ENCODE data around the gene NET1.

The NET1 gene

DNA sequence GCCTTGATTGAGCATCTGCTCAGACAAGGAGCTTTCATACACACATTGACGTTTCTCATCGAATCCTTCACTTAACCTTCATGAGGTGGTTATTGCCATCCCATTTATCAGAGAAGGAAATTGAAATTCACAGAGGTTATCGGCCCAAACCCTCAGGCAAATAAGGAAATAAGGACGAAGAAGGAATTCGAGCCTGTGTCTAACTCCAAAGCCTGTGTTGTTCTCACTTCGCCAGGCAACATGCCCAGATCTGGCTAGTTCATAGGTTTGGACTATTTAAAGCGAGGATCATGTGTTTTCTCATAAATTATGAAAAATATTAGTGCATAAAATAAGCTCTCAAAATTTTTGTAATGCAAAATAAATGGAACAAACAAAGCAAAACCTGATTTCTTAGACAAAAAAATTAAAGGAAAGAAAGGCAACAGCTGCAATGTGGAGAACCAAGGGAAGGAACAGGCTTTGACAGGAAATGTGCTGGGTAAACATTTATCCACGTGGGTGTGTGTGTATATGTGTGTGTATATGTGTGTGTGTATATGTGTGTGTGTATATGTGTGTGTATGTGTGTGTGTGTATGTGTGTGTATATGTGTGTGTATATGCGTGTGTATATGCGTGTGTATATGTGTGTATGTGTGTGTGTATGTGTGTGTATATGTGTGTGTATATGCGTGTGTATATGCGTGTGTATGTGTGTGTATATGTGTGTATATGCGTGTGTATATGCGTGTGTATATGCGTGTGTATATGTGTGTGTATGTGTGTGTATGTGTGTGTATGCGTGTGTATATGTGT is 42.8 kb upstream of the NET1 start:
- H3K79me2 ChIP-seq: no peaks in the 10 kb centered on the region
- TF ChIP-seq, protein P1, sequence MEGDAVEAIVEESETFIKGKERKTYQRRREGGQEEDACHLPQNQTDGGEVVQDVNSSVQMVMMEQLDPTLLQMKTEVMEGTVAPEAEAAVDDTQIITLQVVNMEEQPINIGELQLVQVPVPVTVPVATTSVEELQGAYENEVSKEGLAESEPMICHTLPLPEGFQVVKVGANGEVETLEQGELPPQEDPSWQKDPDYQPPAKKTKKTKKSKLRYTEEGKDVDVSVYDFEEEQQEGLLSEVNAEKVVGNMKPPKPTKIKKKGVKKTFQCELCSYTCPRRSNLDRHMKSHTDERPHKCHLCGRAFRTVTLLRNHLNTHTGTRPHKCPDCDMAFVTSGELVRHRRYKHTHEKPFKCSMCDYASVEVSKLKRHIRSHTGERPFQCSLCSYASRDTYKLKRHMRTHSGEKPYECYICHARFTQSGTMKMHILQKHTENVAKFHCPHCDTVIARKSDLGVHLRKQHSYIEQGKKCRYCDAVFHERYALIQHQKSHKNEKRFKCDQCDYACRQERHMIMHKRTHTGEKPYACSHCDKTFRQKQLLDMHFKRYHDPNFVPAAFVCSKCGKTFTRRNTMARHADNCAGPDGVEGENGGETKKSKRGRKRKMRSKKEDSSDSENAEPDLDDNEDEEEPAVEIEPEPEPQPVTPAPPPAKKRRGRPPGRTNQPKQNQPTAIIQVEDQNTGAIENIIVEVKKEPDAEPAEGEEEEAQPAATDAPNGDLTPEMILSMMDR (IDR thresholded peaks at IDR 0.05): no peak
- H3K4me1 ChIP-seq: no peaks in the 10 kb centered on the region

DNA sequence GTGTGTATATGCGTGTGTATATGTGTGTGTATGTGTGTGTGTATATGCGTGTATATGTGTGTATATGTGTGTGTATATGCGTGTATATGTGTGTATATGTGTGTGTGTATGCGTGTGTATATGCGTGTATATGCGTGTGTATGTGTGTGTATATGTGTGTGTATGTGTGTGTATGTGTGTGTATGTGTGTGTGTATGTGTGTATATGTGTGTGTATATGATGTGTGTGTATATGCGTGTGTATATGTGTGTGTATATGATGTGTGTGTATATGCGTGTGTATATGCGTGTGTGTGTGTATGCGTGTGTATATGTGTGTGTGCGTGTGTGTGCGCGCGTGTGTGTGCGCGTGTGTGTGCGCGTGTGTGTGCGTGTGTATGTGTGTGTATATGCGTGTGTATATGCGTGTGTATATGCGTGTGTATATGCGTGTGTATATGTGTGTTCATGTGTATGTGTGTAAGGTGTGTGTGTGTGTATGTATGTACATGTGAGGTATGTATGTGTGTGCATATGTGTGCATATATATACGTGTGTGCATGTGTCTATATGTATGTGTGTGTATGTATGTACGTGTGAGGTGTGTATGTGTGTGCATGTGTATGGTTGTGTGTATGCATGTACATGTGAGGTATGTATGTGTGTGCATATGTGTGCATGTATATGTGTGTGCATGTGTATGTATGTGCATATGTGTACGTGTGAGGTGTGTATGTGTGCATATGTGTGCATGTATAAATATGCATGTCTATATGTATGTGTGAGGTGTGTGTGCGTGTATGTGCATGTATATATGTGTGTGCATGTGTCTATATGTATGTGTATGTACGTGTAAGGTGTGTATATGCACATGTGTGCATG is 41.6 kb upstream of the NET1 start:
- H3K4me1 ChIP-seq: no peaks in the 10 kb centered on the region
- H3K79me2 ChIP-seq: no peaks in the 10 kb centered on the region
- H3K27me3 ChIP-seq (ENCODE audit: control insufficient read depth, insufficient read depth, low read length): no peaks in the 10 kb centered on the region
- H3K4me2 ChIP-seq (ENCODE audit: low read length): no peak overlapping the region
- H3K9me3 ChIP-seq (ENCODE audit: control insufficient read depth, low read length): no peaks in the 10 kb centered on the region
- no peak overlapping the region for H3K27ac ChIP-seq
- H3K4me3 ChIP-seq (ENCODE audit: low read depth, low read length): no peak overlapping the region
- no peak overlapping the region for H2AFZ ChIP-seq
- no peaks in the 10 kb centered on the region for H3K36me3 ChIP-seq (ENCODE audit: control insufficient read depth, insufficient read depth, low read length)
- TF ChIP-seq, protein P1 (IDR thresholded peaks at IDR 0.05): no peak
- no peak overlapping the region for H3K9ac ChIP-seq

More for the DNA sequence above, 42.8 kb upstream of the NET1 start:
- Histone ChIP-seq H3K36me3 (ENCODE audit: control insufficient read depth, insufficient read depth, low read length) (no peaks in the 10 kb centered on the region), H3K27me3 (ENCODE audit: control insufficient read depth, insufficient read depth, low read length) (no peaks in the 10 kb centered on the region), H3K9ac (no peak overlapping the region), H2AFZ (no peak overlapping the region), H3K4me3 (ENCODE audit: low read depth, low read length) (no peak overlapping the region), H3K9me3 (ENCODE audit: control insufficient read depth, low read length) (no peaks in the 10 kb centered on the region), H3K4me2 (ENCODE audit: low read length) (no peak overlapping the region), H3K27ac (no peak overlapping the region)

DNA sequence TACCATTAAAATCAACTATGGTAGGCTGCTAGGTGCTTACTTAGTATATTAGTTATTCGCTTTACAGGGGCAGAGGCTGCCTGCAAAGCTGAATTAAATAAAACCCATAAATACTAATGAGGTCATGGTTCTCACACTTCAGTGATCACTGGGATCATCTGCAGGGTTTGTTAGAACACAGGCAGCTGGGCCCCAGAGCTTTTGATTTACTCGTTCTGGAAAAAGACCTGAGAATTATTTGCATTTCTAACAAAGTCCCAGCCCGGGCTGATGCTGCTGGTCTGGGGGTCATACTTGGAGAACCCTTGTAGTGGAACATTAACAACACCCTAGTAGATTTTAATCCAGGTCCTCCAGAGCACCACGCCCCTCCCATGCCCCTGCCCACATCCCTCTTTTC is 39.0 kb upstream of the NET1 start:
- Histone ChIP-seq H3K9me3 (ENCODE audit: control insufficient read depth, low read length) (no peaks in the 10 kb centered on the region), H3K27me3 (ENCODE audit: control insufficient read depth, insufficient read depth, low read length) (no peaks in the 10 kb centered on the region), H3K9ac (no peak overlapping the region), H2AFZ (no peak overlapping the region), H3K79me2 (no peaks in the 10 kb centered on the region), H3K4me1 (no peaks in the 10 kb centered on the region), H3K27ac (no peak overlapping the region), H3K4me3 (ENCODE audit: low read depth, low read length) (no peak overlapping the region), H3K36me3 (ENCODE audit: control insufficient read depth, insufficient read depth, low read length) (no peaks in the 10 kb centered on the region), H3K4me2 (ENCODE audit: low read length) (no peak overlapping the region)
- TF ChIP-seq, protein P1 (IDR thresholded peaks at IDR 0.05): no peak

DNA sequence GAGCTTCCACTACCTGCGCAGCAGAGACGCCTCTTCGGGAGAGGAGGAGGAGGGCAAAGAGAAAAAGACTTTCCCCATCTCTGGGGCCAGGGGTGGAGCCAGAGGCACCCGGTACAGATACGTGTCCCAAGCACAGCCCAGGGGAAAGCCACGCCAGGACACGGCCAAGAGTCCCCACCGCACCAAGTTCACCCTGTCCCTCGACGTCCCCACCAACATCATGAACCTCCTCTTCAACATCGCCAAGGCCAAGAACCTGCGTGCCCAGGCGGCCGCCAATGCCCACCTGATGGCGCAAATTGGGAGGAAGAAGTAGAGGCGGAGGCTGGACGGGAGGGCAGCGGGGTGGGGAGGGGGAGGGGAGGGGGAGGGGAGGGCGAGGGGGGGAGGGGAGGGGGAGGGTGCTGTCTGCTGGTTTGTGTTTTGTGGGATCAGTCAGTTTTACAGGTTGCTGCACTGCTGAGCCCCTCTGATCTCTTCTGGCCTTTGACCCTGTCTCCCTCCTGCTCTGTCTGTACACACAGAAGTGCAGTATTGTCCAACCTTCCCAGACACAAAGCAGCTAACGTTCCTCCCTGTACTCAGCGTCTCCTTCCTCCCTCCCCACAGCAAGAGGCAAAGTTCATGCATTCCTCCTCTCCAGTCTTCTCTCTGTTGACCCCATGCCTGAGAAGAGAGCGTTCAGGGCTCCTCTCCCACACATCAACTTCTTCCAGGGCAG is 38.3 kb upstream of the NET1 start:
- no peaks in the 10 kb centered on the region for H3K36me3 ChIP-seq (ENCODE audit: control insufficient read depth, insufficient read depth, low read length)
- no peak overlapping the region for H3K4me3 ChIP-seq (ENCODE audit: low read depth, low read length)
- no peaks in the 10 kb centered on the region for H3K79me2 ChIP-seq
- H3K27me3 ChIP-seq (ENCODE audit: control insufficient read depth, insufficient read depth, low read length): no peaks in the 10 kb centered on the region
- H2AFZ ChIP-seq: no peak overlapping the region
- no peak overlapping the region for H3K4me2 ChIP-seq (ENCODE audit: low read length)
- H3K27ac ChIP-seq: no peak overlapping the region
- H3K9ac ChIP-seq: no peak overlapping the region
- H3K9me3 ChIP-seq (ENCODE audit: control insufficient read depth, low read length): no peaks in the 10 kb centered on the region
- H3K4me1 ChIP-seq: no peaks in the 10 kb centered on the region
- TF ChIP-seq, protein P1 (IDR thresholded peaks at IDR 0.05): no peak

Measured in parathyroid adenoma (tissue), 2 donors.